Cardiac muscle cell (in vitro differentiated cells and primary cell): ENCODE results near the gene INPP5D. TPM values are rescaled to one million over a fixed set of nuclear protein-coding genes. Genes with fewer than 3 reads are reported as not detected.

ENCODE experiments used
- DNase-seq, 2 donors: peaks; one replicate each; pipeline versions ENCODE4 v3.0.0 to v3.0.0-alpha.2; 2010 to 2017; ENCODE audit warnings: low read depth in 1 of 2, low spot score in 1 of 2
- H3K27ac ChIP-seq: fragments of 200-600 bp; sonication (generic); 2 replicates; pipeline ENCODE4 v1.5.1; 2016
- H3K27me3 ChIP-seq: fragments of 200-600 bp; sonication (generic); 2 replicates; pipeline ENCODE4 v1.6.0; 2016; ENCODE audit warnings: control low read depth
- H3K36me3 ChIP-seq: fragments of 200-600 bp; sonication (generic); 2 replicates; pipeline ENCODE4 v1.5.1; 2016; ENCODE audit warnings: control low read depth
- H3K4me1 ChIP-seq: fragments of 200-600 bp; sonication (generic); 2 replicates; pipeline ENCODE4 v1.8.1; 2017; ENCODE audit warnings: low read depth, mild to moderate bottlenecking, mixed run types
- H3K4me3 ChIP-seq: fragments of 200-600 bp; sonication (generic); 2 replicates; pipeline ENCODE4 v1.5.1; 2016; ENCODE audit warnings: mild to moderate bottlenecking
- H3K9me3 ChIP-seq: fragments of 200-600 bp; sonication (generic); 2 replicates; pipeline ENCODE4 v1.5.1; 2017; ENCODE audit warnings: low read depth, mild to moderate bottlenecking, control low read depth
- polyA plus RNA-seq: library from polyadenylated mRNA; unstranded; fragments of >200 nt; fragmentation: Nextera tagmentation; extraction: Ambion mirVana; gene quantifications from 2 replicates; pipeline ENCODE4 v1.2.1, GENCODE V29; 2016
- total RNA-seq: library from RNA; depleted of rRNA; stranded (reverse); fragments of >200 nt; gene quantifications from 2 replicates; pipeline ENCODE4 v1.2.3, GENCODE V29; 2016
- TF ChIP-seq, protein P1 (sequence below): IDR thresholded peaks from 2 replicates; pipeline ENCODE4 v1.5.1; 2012; ENCODE audit warnings: low read depth, mild to moderate bottlenecking, low read length

INPP5D gene
- total and polyA plus RNA-seq, 2 experiments from 2014 or later = 4.5 to 6.8 TPM

DNA sequence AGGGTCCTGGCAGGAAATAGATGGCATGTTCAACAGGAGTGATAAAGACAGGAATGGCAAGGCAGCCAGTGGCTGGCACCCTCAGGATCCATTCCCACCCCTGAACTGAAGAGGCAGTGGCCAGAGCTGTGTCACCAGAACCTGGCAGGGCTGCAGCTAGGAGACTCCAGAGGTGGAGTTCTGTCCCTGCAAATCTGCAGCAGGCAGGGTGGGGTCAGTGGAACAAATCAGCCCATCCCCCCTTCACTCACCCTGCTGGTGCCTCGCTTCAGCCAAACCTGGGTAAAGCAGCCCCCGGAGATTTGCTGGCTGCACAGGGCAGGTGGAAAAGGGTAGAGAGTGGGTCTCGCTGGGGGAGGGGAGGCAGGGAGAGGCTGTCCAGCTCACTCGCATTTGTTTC, 12.7 kb downstream of the INPP5D start:
- H3K27ac ChIP-seq = no peak overlapping the region
- DNase-seq = no peak
- H3K36me3 ChIP-seq = no peaks in the 10 kb centered on the region
- H3K9me3 ChIP-seq = no peaks in the 10 kb centered on the region
- H3K4me1 ChIP-seq = peaks cover 4% of the 10 kb centered on the region
- no peak overlapping the region for H3K4me3 ChIP-seq
- TF ChIP-seq, protein P1, sequence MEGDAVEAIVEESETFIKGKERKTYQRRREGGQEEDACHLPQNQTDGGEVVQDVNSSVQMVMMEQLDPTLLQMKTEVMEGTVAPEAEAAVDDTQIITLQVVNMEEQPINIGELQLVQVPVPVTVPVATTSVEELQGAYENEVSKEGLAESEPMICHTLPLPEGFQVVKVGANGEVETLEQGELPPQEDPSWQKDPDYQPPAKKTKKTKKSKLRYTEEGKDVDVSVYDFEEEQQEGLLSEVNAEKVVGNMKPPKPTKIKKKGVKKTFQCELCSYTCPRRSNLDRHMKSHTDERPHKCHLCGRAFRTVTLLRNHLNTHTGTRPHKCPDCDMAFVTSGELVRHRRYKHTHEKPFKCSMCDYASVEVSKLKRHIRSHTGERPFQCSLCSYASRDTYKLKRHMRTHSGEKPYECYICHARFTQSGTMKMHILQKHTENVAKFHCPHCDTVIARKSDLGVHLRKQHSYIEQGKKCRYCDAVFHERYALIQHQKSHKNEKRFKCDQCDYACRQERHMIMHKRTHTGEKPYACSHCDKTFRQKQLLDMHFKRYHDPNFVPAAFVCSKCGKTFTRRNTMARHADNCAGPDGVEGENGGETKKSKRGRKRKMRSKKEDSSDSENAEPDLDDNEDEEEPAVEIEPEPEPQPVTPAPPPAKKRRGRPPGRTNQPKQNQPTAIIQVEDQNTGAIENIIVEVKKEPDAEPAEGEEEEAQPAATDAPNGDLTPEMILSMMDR = no peak
- no peaks in the 10 kb centered on the region for H3K27me3 ChIP-seq

DNA sequence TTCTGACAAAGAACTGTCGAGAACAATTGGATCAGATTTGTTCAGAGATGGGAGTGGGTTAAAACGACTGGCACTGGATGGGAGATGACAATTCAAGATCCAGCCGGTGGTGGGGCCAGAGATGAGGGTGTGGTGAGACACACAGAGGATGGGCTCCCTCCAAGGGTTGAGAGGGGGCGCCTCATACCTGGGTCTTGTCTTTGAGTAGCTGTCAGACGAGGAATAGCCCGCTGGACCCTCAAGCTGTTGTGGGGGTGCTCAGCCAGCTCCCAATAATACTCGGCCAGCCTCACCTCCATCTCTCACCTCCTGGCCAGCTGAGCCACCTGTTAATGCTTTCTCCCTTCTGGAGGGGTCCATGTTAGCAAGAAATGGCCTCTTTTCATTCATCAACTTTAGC, 14.0 kb downstream of the INPP5D start:
- DNase-seq = no peak
- Histone ChIP-seq H3K36me3 (no peaks in the 10 kb centered on the region), H3K27me3 (no peaks in the 10 kb centered on the region), H3K27ac (no peak overlapping the region), H3K4me3 (no peak overlapping the region), H3K9me3 (no peaks in the 10 kb centered on the region), H3K4me1 (peaks cover 4% of the 10 kb centered on the region)
- TF ChIP-seq, protein P1 = no peak

DNA sequence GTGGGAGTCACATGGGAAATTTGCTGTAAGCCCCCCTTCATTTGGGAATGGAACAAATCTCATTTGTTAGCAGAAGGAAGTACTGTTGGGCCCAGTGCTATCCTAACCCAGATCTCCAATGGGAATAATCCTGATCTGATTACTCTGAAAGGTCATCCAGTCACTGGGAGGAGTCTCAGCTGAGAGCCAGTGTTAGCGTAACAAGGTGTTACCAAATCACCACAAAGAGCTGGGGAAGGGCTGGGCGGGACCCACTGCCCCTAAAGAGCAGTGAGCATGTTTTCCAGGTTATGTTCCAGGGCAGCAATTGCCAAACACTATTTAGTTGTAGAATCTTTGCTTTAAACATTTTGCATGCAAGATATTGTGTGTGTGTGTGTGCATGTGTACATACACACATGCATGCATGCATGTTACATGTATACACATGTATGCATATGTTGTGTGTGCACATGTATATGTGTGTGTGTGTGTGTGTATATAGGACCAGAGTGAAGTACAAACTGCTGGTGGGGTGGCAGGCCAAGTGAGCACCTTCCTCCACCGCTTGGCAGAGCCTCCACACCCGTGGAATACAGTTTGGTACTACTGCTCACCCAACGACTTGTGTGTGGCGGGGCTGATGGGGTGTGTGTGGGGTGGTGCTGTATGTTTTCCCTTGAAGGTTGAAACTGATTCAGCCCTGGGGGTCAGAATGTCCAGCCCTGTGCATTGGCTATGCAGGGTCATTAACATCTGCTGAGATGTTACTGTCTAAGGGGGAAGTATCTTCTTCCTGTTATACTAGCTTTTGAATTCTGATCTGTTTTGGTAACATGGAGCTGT, 15.2 kb downstream of the INPP5D start:
- Histone ChIP-seq H3K36me3 (no peaks in the 10 kb centered on the region), H3K4me3 (no peak overlapping the region), H3K27me3 (no peaks in the 10 kb centered on the region), H3K4me1 (peaks cover 4% of the 10 kb centered on the region), H3K9me3 (no peaks in the 10 kb centered on the region), H3K27ac (no peak overlapping the region)
- TF ChIP-seq, protein P1 = no peak
- DNase-seq = no peak

DNA sequence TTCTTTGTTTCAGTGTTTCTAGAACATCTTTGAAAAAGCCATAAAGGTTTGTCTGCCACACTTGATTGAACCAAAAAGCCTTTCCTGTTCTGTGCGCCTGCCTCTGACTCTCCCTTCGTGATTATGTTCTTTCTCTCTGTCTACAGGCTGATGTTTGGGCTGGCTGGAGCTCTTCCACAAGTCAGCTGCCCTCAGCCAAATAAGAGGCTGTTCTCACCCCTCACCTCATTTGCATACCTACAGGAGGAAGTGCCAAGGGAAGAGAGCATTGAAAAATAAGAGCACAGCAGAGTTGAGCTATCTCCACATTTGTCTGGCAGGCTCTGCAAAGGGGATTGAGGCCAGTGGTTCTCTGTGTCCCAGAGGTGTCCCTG, 15.8 kb downstream of the INPP5D start:
- Histone ChIP-seq H3K27me3 (no peaks in the 10 kb centered on the region), H3K36me3 (no peaks in the 10 kb centered on the region), H3K9me3 (no peaks in the 10 kb centered on the region), H3K4me1 (peaks cover 4% of the 10 kb centered on the region), H3K27ac (no peak overlapping the region), H3K4me3 (no peak overlapping the region)
- DNase-seq = no peak
- TF ChIP-seq, protein P1 = no peak

DNA sequence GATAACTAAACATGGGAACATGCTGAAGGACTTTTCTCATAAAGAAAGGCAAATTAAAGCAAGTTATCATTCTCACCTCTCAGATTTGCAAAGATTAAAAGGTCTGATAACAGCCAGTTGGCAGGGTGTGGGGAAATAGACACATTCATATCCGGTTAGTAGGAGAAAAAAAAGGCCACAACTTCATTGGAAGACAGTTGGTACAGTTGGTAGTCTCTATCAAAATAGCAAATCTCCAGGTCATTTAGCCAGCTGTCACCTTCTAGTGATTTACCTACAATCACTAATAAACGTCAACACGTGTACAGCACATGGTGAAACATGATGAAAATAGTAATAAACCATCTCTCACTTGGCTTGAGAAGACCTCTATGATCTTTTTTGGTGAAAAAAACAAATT, 16.6 kb downstream of the INPP5D start:
- no peak for DNase-seq
- Histone ChIP-seq H3K4me1 (peaks cover 4% of the 10 kb centered on the region), H3K27ac (no peak overlapping the region), H3K4me3 (no peak overlapping the region), H3K27me3 (no peaks in the 10 kb centered on the region), H3K9me3 (no peaks in the 10 kb centered on the region), H3K36me3 (no peaks in the 10 kb centered on the region)
- TF ChIP-seq, protein P1 = no peak
